ENCODE measurements around the gene CR1. TPM values are rescaled to one million over a fixed set of nuclear protein-coding genes. Genes with fewer than 3 reads are reported as not detected.

CR1 gene
- total and polyA plus RNA-seq, 2 donors (not counting 3 experiments of a cell fraction or from before 2014, with no cell fraction given) = not detected

DNA sequence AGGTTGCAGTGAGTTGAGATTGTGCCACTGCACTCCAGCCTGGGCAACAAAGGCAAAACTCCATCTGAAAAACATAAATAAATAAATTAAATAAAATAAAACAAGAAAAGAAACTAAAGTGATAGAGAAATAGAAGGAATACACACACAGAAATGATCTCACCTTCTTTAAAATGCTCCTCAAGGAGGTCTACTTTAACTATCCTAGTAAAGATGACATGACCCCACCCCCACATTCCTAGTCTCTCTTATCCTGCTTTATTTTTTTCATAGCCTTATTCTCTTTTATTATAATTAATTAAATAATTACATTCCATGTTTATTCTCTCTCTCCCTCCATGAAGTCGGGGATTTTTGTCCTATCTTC lies 131.0 kb downstream of the CR1 start:
- Histone ChIP-seq H3K9me3 (replicated peaks; ENCODE audit: control insufficient read depth, insufficient read depth, low read length) (no peaks in the 10 kb centered on the region), H2AFZ (ENCODE audit: low read depth, low read length) (no peak overlapping the region), H3K27ac (ENCODE audit: insufficient read depth, low read depth, low read length) (no peak overlapping the region), H3K4me3 (replicated peaks in 1 of 3; ENCODE audit: insufficient read depth in 1 of 3, low read depth in 1 of 3, low read length in 3 of 3) (no peak overlapping the region), H3K9ac (replicated peaks; ENCODE audit: extremely low read depth, insufficient read depth, low read length) (no peak overlapping the region), H3K79me2 (ENCODE audit: control insufficient read depth, insufficient read depth, low read length) (no peaks in the 10 kb centered on the region), H3K36me3 (ENCODE audit: control insufficient read depth in 2 of 2, extremely low read depth in 1 of 2, insufficient read depth in 2 of 2, low read length in 2 of 2) (no peaks in the 10 kb centered on the region), H3K4me2 (ENCODE audit: insufficient read depth, low read length) (no peak overlapping the region), H4K20me1 (replicated peaks; ENCODE audit: control insufficient read depth, extremely low read depth, insufficient read depth, low read length) (no peaks in the 10 kb centered on the region), H3K4me1 (ENCODE audit: control insufficient read depth, extremely low read depth, insufficient read depth, low read length) (peaks cover 6% of the 10 kb centered on the region), H3K9me1 (replicated peaks; ENCODE audit: control insufficient read depth, extremely low read depth, insufficient read depth, low read length) (no peaks in the 10 kb centered on the region), H3K27me3 (ENCODE audit: control insufficient read depth in 2 of 2, insufficient read depth in 2 of 2, low read length in 2 of 2) (no peaks in the 10 kb centered on the region)
- dilution Hi-C loops (cut with MboI; ENCODE audit: extremely low pct_ligation_motif_present, low sequenced_read_pairs) = no loop called here
- intact Hi-C loops (cut with micrococcal nuclease) = no loop called here
- TF ChIP-seq GATA2 (IDR thresholded peaks at IDR 0.05; ENCODE audit: insufficient read depth, insufficient read length, low read depth, low read length) = no peak
- TF ChIP-seq MYC (IDR thresholded peaks at IDR 0.05; ENCODE audit: low read depth, low read length) = no peak
- TF ChIP-seq, protein P1, sequence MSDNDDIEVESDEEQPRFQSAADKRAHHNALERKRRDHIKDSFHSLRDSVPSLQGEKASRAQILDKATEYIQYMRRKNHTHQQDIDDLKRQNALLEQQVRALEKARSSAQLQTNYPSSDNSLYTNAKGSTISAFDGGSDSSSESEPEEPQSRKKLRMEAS (IDR thresholded peaks at IDR 0.05; ENCODE audit: insufficient read depth, insufficient read length) = no peak
- no peak for TF ChIP-seq JUN (IDR thresholded peaks at IDR 0.05; ENCODE audit: borderline replicate concordance, insufficient read depth, insufficient read length, low read depth)
- TF ChIP-seq POLR2A (IDR thresholded peaks at IDR 0.05; ENCODE audit: low read depth, low read length) = no peak
- TF ChIP-seq FOS (IDR thresholded peaks at IDR 0.05; ENCODE audit: borderline replicate concordance, insufficient read depth, low read length) = no peak
- TF ChIP-seq, protein P2, sequence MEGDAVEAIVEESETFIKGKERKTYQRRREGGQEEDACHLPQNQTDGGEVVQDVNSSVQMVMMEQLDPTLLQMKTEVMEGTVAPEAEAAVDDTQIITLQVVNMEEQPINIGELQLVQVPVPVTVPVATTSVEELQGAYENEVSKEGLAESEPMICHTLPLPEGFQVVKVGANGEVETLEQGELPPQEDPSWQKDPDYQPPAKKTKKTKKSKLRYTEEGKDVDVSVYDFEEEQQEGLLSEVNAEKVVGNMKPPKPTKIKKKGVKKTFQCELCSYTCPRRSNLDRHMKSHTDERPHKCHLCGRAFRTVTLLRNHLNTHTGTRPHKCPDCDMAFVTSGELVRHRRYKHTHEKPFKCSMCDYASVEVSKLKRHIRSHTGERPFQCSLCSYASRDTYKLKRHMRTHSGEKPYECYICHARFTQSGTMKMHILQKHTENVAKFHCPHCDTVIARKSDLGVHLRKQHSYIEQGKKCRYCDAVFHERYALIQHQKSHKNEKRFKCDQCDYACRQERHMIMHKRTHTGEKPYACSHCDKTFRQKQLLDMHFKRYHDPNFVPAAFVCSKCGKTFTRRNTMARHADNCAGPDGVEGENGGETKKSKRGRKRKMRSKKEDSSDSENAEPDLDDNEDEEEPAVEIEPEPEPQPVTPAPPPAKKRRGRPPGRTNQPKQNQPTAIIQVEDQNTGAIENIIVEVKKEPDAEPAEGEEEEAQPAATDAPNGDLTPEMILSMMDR (IDR thresholded peaks at IDR 0.05; ENCODE audit: extremely low read depth in 1 of 2, insufficient read depth in 1 of 2, low read depth in 1 of 2, low read length in 2 of 2) = no peak
- TF ChIP-seq EZH2 (IDR thresholded peaks at IDR 0.05; ENCODE audit: borderline replicate concordance, low read depth, low read length, severe bottlenecking) = no peak
- TF ChIP-seq POLR2AphosphoS5 (IDR thresholded peaks at IDR 0.05; ENCODE audit: insufficient read depth, low read depth, low read length) = no peak
- FAIRE-seq (no peak), DNase-seq (ENCODE audit: low read depth, low spot score) (no peak)
- POLR2A ChIA-PET = no interaction called here
- BruUV-seq (replicated peaks) = no TSS peak
- CTCF ChIA-PET = no interaction called here
